ENCODE measurements around the gene M1AP. TPM values are rescaled to one million over a fixed set of nuclear protein-coding genes. Genes with fewer than 3 reads are reported as not detected.

Gene M1AP
- total RNA-seq, 1 experiment from 2014 or later = 7.6 TPM

DNA sequence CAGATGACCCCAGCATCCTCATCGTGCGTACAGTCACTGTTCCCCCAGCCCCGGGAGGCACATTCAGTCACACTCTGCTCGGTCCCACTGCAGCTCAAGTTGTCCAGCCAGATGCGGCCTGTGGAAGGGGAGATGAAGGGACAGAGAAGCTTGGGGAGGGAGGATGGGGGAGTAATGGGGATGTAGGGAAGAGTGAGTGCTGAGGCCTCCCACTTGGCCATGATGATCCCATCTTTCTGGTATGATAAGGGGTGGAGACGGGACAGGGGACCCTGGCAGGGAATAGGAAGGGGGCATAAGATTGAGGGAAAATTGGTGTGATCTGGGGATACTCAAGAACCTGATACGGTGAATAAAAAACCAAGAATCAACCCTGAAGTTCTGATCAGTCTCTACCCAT lies 97.9 kb downstream of the M1AP start:
- H2BK20ac ChIP-seq (ENCODE audit: low read depth, low read length, poor library complexity, severe bottlenecking) = no peak overlapping the region
- WGBS (ENCODE audit: extremely low coverage, insufficient read length, low lambda C conversion rate) = no CpG with 5 or more reads among the region's 7 CpGs
- 0 out of 2 replicates have a peak, but pooled peaks cover 2% of the 10 kb centered on the region for H3K4me1 ChIP-seq (ENCODE audit: insufficient read depth, low read length)
- no peak overlapping the region for H3K4me2 ChIP-seq (ENCODE audit: insufficient read depth, insufficient read length, low read length)
- no peak overlapping the region for H3K18ac ChIP-seq (ENCODE audit: insufficient read length, low read depth, low read length)
- H3K9me3 ChIP-seq (ENCODE audit: control insufficient read depth, low read depth, low read length) = no peaks in the 10 kb centered on the region
- no peak overlapping the region for H2BK15ac ChIP-seq (ENCODE audit: low read depth, low read length)
- no peak overlapping the region for H2BK120ac ChIP-seq (ENCODE audit: low read depth, low read length, poor library complexity, severe bottlenecking)
- H3K56ac ChIP-seq (ENCODE audit: insufficient read length, low read depth, low read length) = no peak overlapping the region
- H3K4me1 Mint-ChIP-seq = peaks cover 29% of the 10 kb centered on the region in 2 experiments
- no peaks in the 10 kb centered on the region for H3K9me3 Mint-ChIP-seq
- no peaks in the 10 kb centered on the region for H3K79me1 ChIP-seq (ENCODE audit: insufficient read depth, low read depth, low read length, poor library complexity, severe bottlenecking)
- no peak overlapping the region for H4K91ac ChIP-seq (ENCODE audit: insufficient read length, low read depth, low read length)
- H3K27ac Mint-ChIP-seq = no peak overlapping the region
- peak overlapping the region; percentile 76 to 78; a peak in 4 of 5 replicates for H3K4me3 Mint-ChIP-seq
- H3K4ac ChIP-seq (ENCODE audit: low read depth, low read length) = no peak overlapping the region
- H3K27me3 Mint-ChIP-seq (ENCODE audit: low read depth) = peaks cover 58% of the 10 kb centered on the region
- 0 out of 2 replicates have a peak, but pooled peaks cover 2% of the 10 kb centered on the region for H3K79me2 ChIP-seq (ENCODE audit: insufficient read depth, low read length)
- no peak overlapping the region for H3K14ac ChIP-seq (ENCODE audit: insufficient read depth, low read length)
- H3K27me3 ChIP-seq (ENCODE audit: insufficient read depth, low read length) = no peaks in the 10 kb centered on the region; the same call in 1 of the 2 replicates
- no peak overlapping the region for H3K27ac ChIP-seq (ENCODE audit: insufficient read length, low read depth, low read length)
- TF ChIP-seq, protein P1, sequence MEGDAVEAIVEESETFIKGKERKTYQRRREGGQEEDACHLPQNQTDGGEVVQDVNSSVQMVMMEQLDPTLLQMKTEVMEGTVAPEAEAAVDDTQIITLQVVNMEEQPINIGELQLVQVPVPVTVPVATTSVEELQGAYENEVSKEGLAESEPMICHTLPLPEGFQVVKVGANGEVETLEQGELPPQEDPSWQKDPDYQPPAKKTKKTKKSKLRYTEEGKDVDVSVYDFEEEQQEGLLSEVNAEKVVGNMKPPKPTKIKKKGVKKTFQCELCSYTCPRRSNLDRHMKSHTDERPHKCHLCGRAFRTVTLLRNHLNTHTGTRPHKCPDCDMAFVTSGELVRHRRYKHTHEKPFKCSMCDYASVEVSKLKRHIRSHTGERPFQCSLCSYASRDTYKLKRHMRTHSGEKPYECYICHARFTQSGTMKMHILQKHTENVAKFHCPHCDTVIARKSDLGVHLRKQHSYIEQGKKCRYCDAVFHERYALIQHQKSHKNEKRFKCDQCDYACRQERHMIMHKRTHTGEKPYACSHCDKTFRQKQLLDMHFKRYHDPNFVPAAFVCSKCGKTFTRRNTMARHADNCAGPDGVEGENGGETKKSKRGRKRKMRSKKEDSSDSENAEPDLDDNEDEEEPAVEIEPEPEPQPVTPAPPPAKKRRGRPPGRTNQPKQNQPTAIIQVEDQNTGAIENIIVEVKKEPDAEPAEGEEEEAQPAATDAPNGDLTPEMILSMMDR (conservative IDR thresholded peaks at IDR 0.05) = no peak
- no peak overlapping the region for H3T11ph ChIP-seq (ENCODE audit: low read length)
- H4K8ac ChIP-seq (replicated peaks; ENCODE audit: insufficient read length, low read depth, low read length) = no peak overlapping the region
- H3K9ac ChIP-seq (ENCODE audit: extremely low read depth, insufficient read length, low read length) = no peak overlapping the region
- no peak for DNase-seq
- no peak overlapping the region for H4K5ac ChIP-seq (ENCODE audit: insufficient read length, low read depth, low read length)
- no peak overlapping the region for H2BK12ac ChIP-seq (ENCODE audit: insufficient read length, low read depth, low read length)
- H3K36me3 Mint-ChIP-seq (ENCODE audit: insufficient read depth in 1 of 3, low read depth in 3 of 3) = peaks cover 0 to 7% (median 4%) of the 10 kb centered on the region in 3 experiments; a peak in 6 of 7 replicates
- H2AK5ac ChIP-seq (ENCODE audit: insufficient read length, low read length) = no peak overlapping the region
- H3K23me2 ChIP-seq (ENCODE audit: insufficient read length, low read depth, low read length, poor library complexity, severe bottlenecking) = peaks cover 18% of the 10 kb centered on the region
- H2BK5ac ChIP-seq (ENCODE audit: insufficient read length, low read length) = no peak overlapping the region
- H4K20me1 ChIP-seq (ENCODE audit: control insufficient read depth, insufficient read depth, insufficient read length) = no peaks in the 10 kb centered on the region
- H2AFZ ChIP-seq (ENCODE audit: low read length) = no peak overlapping the region
- no peak overlapping the region for H3K23ac ChIP-seq (ENCODE audit: insufficient read length, low read depth, low read length)
